OCI-LY7 (cell line): Measurements from ENCODE around the gene GNG7. TPM values are rescaled to one million over a fixed set of nuclear protein-coding genes. Genes with fewer than 3 reads are reported as not detected.
"Not testable (repeated sequence)": the region's sequence is repeated elsewhere in the genome, so short reads cannot be mapped to it uniquely, and the experiment has no call there.

Source experiments
- BruUV-seq: library from RNA; stranded (reverse); fragments of 400-500 nt; replicated peaks from 2 replicates; lab custom pipeline; 2021; lab: Mats Ljungman, UMichigan
- CTCF ChIA-PET: fragments of 300-600 bp; sonication (Branson Sonifier 250); formaldehyde crosslinking; loops from one replicate; lab custom pipeline; 2022; ENCODE audit warnings: antibody characterized with exemption; ENCODE audit not compliant: unreplicated experiment; lab: Charles Lee
- POLR2A ChIA-PET: fragments of 300-600 bp; sonication (Branson Sonifier 250); formaldehyde crosslinking; loops from one replicate; lab custom pipeline; 2022; ENCODE audit warnings: antibody characterized with exemption; lab: Charles Lee
- DNase-seq: peaks from one replicate; pipeline ENCODE4 v3.0.0-alpha.2; 2015; ENCODE audit warnings: low spot score
- H2AFZ ChIP-seq: fragments of 200-600 bp; sonication (generic), shearing (Covaris generic); 2 replicates; pipeline ENCODE4 v1.6.1; 2014; ENCODE audit warnings: mild to moderate bottlenecking, antibody characterized with exemption, low read length, moderate library complexity
- H3K27ac ChIP-seq: fragments of 200-600 bp; sonication (generic); 2 replicates; pipeline ENCODE4 v1.5.1; 2014; ENCODE audit warnings: mixed run types, low read depth, mild to moderate bottlenecking, moderate library complexity, low read length, inconsistent platforms; ENCODE audit not compliant: poor library complexity, severe bottlenecking
- H3K36me3 ChIP-seq: fragments of 200-600 bp; sonication (generic); 2 replicates; pipeline ENCODE4 v1.6.1; 2014; ENCODE audit warnings: mild to moderate bottlenecking, antibody characterized with exemption, low read length, moderate library complexity, mixed read lengths; ENCODE audit not compliant: insufficient read depth
- H3K4me1 ChIP-seq: fragments of 200-600 bp; sonication (generic); 2 replicates; pipeline ENCODE4 v1.5.1; 2014; ENCODE audit warnings: mild to moderate bottlenecking, low read length; ENCODE audit not compliant: insufficient read depth, poor library complexity, severe bottlenecking
- H3K4me2 ChIP-seq: fragments of 200-600 bp; sonication (generic); 2 replicates; pipeline ENCODE4 v1.6.1; 2014; ENCODE audit warnings: mild to moderate bottlenecking, low read length
- H3K4me3 ChIP-seq: fragments of 200-600 bp; sonication (generic); 2 replicates; pipeline ENCODE4 v1.5.1; 2014; ENCODE audit warnings: mild to moderate bottlenecking, low read depth, low read length; ENCODE audit not compliant: poor library complexity, severe bottlenecking
- H3K79me2 ChIP-seq: fragments of 200-600 bp; sonication (generic); 2 replicates; pipeline ENCODE4 v1.6.1; 2016; ENCODE audit warnings: low read depth, mild to moderate bottlenecking, low read length, moderate library complexity, mixed read lengths; ENCODE audit not compliant: insufficient read depth
- H3K9me2 ChIP-seq: fragments of 200-600 bp; sonication (generic); 2 replicates; pipeline ENCODE4 v1.6.1; 2016; ENCODE audit warnings: mild to moderate bottlenecking, low read length, mixed read lengths; ENCODE audit not compliant: insufficient read depth
- H3K9me3 ChIP-seq: fragments of 200-600 bp; sonication (generic); 2 replicates; pipeline ENCODE4 v1.6.1; 2014; ENCODE audit warnings: mild to moderate bottlenecking, mixed run types, low read length, mixed read lengths
- H4K20me1 ChIP-seq: fragments of 200-600 bp; sonication (generic); 2 replicates; pipeline ENCODE4 v1.6.1; 2014; ENCODE audit warnings: mild to moderate bottlenecking, antibody characterized with exemption, low read length, moderate library complexity, mixed read lengths; ENCODE audit not compliant: insufficient read depth
- CTCF ChIP-seq: fragments of 200-600 bp; sonication (generic); conservative IDR thresholded peaks from 2 replicates; pipeline ENCODE4 v1.5.1; 2014; ENCODE audit warnings: mild to moderate bottlenecking, antibody characterized with exemption, low read length, moderate library complexity, mixed read lengths
- EZH2phosphoT487 ChIP-seq: fragments of 200-600 bp; sonication (generic); IDR thresholded peaks from 2 replicates; pipeline ENCODE4 v1.6.1; 2018; ENCODE audit warnings: low read depth, borderline replicate concordance, mild to moderate bottlenecking, mixed run types, antibody characterized with exemption, low read length, moderate library complexity, mixed read lengths
- intact Hi-C: fragments of 100-400 bp; cut with micrococcal nuclease; formaldehyde crosslinking; loops from one replicate; pipeline ENCODE4 v1.10.0; 2022; ENCODE audit not compliant: unreplicated experiment
- total RNA-seq, 2 experiments: library from RNA; depleted of rRNA in 1 of 2; stranded (reverse); fragments of >200 nt in 1 of 2; shearing (Covaris generic) in 1 of 2; gene quantifications; 2 replicates each; pipeline ENCODE4 v1.2.3, GENCODE V29; 2014 to 2022

Gene GNG7
- total RNA-seq, 2 experiments from 2014 or later, result 13.9 to 15.3 TPM

GRCh38 chr19:2532252-2533071 lies 170.0 kb downstream of the GNG7 start:
- H3K9me3 ChIP-seq, result no peaks in the 10 kb centered on the region; the same call in 1 of the 2 replicates
- H3K79me2 ChIP-seq, result no peaks in the 10 kb centered on the region
- no peak overlapping the region for H2AFZ ChIP-seq
- intact Hi-C loops, result no loop called here
- no peak for TF ChIP-seq EZH2phosphoT487
- no peak for TF ChIP-seq CTCF
- no peak overlapping the region for H3K4me3 ChIP-seq
- H3K27ac ChIP-seq, result no peak overlapping the region
- H3K4me1 ChIP-seq, result peaks cover 6% of the 10 kb centered on the region
- ChIA-PET POLR2A (no interaction called here), CTCF (no interaction called here)
- no peaks in the 10 kb centered on the region for H3K9me2 ChIP-seq
- no peak overlapping the region for H3K4me2 ChIP-seq
- BruUV-seq, result no TSS peak
- no peak for DNase-seq
- no peaks in the 10 kb centered on the region for H3K36me3 ChIP-seq
- H4K20me1 ChIP-seq, result no peaks in the 10 kb centered on the region

- H3K4me3 ChIP-seq, H3K9me3 ChIP-seq, H3K36me3 ChIP-seq, CTCF ChIA-PET, POLR2A ChIA-PET, H4K20me1 ChIP-seq, H2AFZ ChIP-seq, H3K9me2 ChIP-seq, H3K4me1 ChIP-seq, BruUV-seq, H3K4me2 ChIP-seq, DNase-seq, H3K27ac ChIP-seq, H3K79me2 ChIP-seq, intact Hi-C loops: not testable (repeated sequence)
These were observed 172.6 kb downstream of the GNG7 start for GRCh38 chr19:2529942-2530341.

- Histone ChIP-seq H4K20me1 (no peaks in the 10 kb centered on the region), H3K36me3 (no peaks in the 10 kb centered on the region), H3K4me3 (no peak overlapping the region), H3K79me2 (no peaks in the 10 kb centered on the region), H3K27ac (no peak overlapping the region), H3K4me1 (peaks cover 6% of the 10 kb centered on the region), H3K9me3 (no peaks in the 10 kb centered on the region; the same call in 1 of the 2 replicates), H3K4me2 (no peak overlapping the region), H2AFZ (no peak overlapping the region), H3K9me2 (no peaks in the 10 kb centered on the region)
- POLR2A ChIA-PET, result no interaction called here
- CTCF ChIA-PET, result no interaction called here
- no TSS peak for BruUV-seq
- TF ChIP-seq EZH2phosphoT487 (no peak), CTCF (no peak)
- intact Hi-C loops, result no loop called here
- no peak for DNase-seq
These were observed 173.0 kb downstream of the GNG7 start for GRCh38 chr19:2529473-2529918.
